ENCODE data around the gene ASTN1.

The ASTN1 gene

GRCh38 chr1:176919386-176920378 lies 244.8 kb downstream of the ASTN1 start:
- DNase-seq, result no peak

GRCh38 chr1:176905648-176906047 lies 258.9 kb downstream of the ASTN1 start:
- DNase-seq, result no peak

- DNase-seq, result no peak
Measured at GRCh38 chr1:176904057-176904751, 260.3 kb downstream of the ASTN1 start.

GRCh38 chr1:176903474-176903873 lies 261.0 kb downstream of the ASTN1 start:
- no peak for DNase-seq

GRCh38 chr1:176899321-176899720 lies 265.2 kb downstream of the ASTN1 start:
- DNase-seq, result no peak

GRCh38 chr1:176897350-176898236 lies 266.9 kb downstream of the ASTN1 start:
- DNase-seq, result peak; percentile 32 to 44

- no peak for DNase-seq
Measured at GRCh38 chr1:176896216-176896615, 268.3 kb downstream of the ASTN1 start.

- DNase-seq, result no peak
Measured at GRCh38 chr1:176894450-176894849, 270.1 kb downstream of the ASTN1 start.

- no peak for DNase-seq
Measured at GRCh38 chr1:176893625-176894352, 270.7 kb downstream of the ASTN1 start.

GRCh38 chr1:176888471-176889032 lies 276.0 kb downstream of the ASTN1 start:
- DNase-seq, result no peak

- no peak for DNase-seq
Measured at GRCh38 chr1:176885751-176886150, 278.8 kb downstream of the ASTN1 start.

- DNase-seq, result no peak
Measured at GRCh38 chr1:176885341-176885740, 279.2 kb downstream of the ASTN1 start.

GRCh38 chr1:176884911-176885310 lies 279.6 kb downstream of the ASTN1 start:
- DNase-seq, result no peak

GRCh38 chr1:176884286-176884685 lies 280.2 kb downstream of the ASTN1 start:
- DNase-seq, result no peak

GRCh38 chr1:176880955-176881595 lies 283.4 kb downstream of the ASTN1 start:
- DNase-seq, result peak; percentile 5 to 20

- DNase-seq, result no peak
Measured at GRCh38 chr1:176879784-176880620, 284.5 kb downstream of the ASTN1 start.

- DNase-seq, result no peak
Measured at GRCh38 chr1:176878750-176879536, 285.6 kb downstream of the ASTN1 start.

- DNase-seq, result no peak
Measured at GRCh38 chr1:176877557-176877956, 287.0 kb downstream of the ASTN1 start.

GRCh38 chr1:176876966-176877515 lies 287.5 kb downstream of the ASTN1 start:
- DNase-seq, result no peak

All from AML-193 (cell line).